Nucleus accumbens (tissue), 56 donors: ENCODE measurements around the gene ITSN1.
A peak's percentile ranks its signal among the peaks of the same experiment; 100 is the strongest.

Experiments
- DNase-seq, 56 donors: peaks; one replicate each; lab custom pipeline; 2025; lab: John Stamatoyannopoulos, UW

The ITSN1 gene

DNA sequence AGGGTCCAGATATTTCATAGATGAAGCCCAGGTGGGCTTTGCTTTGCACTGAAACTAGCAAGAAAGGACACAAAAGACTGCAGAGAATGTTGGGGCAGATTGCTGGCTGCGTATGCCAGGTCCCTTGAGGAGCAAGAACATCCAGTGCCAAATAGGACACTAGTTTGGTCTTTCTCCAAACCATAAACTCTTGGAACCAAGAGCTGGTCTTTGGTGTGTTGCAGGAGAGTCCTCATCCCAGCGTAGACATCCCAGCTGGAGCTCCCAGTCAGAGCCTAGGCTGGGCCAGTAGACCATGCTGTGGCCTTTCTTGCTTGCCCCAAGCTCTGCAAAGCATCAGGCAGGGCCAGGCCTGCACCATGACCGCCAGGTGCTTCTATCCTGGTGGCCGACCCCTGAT is 185.8 kb downstream of the ITSN1 start:
- peak in 1 of 56 donors; percentile 16 for DNase-seq

DNA sequence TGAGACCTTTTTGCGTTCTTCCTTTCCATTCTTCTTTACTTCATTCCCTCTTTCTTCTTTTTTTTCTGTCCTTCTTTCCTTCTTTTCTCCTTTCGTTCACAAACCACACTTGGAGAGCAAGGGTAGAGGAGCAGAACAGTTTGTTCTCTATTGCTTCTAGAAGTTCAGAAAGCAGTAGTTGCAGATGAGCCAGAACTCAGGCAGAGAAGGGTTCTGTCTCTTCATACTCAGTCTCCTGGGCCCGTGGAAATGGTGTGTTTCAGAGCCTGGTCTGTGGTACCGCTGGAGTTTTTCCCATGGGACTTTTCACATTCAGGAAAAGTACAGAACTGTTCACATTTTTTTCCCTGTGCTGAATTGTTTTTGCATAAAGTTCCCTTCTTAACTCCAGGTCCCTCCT is 186.3 kb downstream of the ITSN1 start:
- DNase-seq, result no peak

DNA sequence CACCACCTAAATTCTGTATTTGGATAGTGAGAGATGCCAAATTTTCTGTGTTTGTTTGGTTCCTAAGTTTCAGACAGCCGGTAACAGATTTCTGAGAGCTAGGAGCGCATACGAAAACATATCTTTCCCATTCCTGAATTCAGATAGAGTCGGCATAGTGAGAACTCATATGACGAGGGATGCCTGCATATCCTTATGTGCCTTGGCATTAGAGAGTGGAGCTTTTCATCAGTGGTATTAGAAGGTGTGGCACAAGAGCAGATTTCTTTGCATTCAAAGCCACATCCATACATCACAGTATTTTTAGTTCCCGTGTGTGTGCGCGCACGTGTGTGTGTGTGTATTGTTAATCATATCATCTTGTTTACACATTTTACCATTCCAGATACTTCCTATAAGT is 187.5 kb downstream of the ITSN1 start:
- no peak for DNase-seq

DNA sequence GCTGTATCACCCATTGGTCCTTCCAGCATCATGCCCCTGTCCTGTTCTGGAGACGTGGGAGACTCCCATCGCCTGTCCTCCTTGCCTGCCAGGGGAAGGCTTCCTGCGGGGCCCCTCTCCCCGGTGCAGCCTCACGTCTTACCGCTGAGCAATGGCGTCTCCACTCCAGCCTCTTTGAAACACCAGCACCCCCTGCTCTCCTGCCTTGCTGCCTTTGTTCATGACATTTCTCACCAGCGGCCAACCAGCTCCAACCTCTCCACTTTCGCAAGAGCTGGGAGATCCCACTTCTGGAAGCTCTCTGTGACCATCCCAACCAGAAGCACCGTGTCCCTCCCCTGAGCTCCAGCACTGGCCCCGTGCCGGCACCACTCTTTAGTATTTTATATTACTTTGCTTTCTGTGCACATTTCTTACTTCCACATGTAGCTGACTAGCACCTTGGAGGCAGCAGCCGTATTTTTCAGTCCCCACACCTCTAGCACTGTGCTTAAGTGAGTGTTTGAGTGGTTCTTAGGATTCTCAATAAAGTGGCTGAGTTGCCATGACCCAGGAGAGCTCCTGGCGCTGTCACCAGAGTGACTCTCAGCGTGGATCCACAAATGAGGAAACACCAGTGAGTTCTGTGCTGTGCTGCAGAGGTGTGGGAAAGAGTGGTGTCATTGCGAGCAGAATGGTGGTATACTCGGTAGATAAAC is 189.8 kb downstream of the ITSN1 start:
- no peak for DNase-seq

DNA sequence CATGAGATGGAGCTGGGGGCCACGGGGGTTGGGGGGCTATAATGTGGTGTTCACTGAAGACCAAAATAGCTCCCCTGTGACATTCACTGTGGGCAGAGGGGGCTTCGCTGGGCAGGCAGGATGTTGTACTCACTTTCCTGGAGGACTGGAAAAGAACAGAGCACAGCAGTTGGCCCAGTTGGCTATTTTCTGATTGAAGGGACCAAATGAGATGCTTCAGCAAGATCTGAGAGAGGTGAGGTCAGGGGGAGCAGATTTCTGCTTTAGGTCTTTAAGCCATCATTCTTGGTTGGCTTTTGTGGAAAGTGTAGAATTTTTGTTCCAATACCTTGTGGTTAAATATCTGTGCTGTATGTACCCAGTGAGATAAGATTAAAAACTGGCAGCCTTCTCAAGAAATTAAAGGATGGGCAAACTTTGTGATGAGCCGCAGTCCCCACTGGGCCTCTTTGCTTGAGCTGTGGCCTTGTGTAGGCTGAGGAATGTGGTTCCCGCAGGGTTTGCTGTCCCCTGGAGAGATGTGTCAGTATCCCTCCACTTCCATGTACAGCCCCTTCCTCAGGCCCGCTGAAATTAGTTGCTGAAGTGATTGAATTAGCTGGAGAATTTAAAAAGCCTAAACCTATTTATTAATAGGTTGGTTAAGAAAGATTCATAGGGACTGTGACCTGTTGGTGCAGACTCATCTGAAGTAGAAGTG is 192.7 kb downstream of the ITSN1 start:
- DNase-seq, result no peak

DNA sequence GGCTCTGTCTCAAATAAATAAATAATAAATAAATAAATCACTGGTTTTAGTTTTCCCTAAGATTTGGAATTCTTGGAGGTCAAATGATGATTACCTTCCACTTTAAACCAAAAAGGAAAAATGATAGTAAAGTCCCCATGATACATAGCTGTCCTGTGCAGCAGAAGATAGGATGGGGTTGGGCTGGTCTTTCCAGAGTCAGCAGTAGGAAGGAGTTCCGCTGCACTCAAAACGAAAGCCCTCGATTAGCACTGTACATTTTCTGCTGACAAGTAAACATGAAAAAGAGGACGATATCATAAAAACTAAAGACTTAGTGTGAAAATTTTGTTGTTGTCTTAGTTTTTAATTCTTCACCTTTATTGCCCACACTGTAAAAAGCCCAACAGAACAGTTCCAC is 193.6 kb downstream of the ITSN1 start:
- no peak for DNase-seq

DNA sequence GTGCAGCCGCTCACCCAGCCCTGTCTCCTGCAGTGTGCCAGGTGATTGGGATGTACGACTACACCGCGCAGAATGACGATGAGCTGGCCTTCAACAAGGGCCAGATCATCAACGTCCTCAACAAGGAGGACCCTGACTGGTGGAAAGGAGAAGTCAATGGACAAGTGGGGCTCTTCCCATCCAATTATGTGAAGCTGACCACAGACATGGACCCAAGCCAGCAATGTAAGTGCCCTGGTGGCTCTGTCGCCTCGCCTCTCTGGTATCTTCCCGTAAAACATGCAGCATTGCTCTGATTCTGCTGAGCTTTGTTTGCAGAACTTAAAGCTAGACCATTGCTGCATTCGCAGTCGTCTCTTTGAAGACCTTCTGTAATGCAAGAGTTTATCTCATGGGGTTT is 194.1 kb downstream of the ITSN1 start:
- DNase-seq, result no peak

DNA sequence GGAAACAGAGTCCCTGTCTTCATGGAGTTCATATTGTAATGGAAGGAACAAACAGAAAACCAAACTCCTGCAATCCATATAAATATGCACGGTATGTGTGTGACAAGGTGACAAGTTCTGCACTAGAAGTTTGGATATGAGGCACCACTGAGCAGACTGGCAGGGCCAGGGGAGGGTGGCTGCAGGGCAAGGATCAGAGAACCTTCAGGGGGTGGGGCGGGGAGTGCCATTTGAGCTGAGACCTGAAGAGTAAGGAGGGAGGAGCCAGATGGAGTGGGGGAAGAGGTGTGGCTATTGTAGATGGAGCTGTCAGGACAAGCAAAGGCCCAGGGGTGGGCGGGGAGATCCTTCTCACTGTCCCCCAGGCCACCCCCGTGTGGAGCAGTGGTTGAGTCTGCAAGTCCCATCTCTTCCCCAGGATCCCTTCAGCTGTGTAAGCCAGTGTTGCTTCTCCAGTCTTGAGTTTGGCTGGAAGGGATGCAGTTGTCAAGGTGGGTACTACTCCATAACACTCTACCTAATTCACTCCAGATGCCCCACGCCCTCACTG is 196.9 kb downstream of the ITSN1 start:
- DNase-seq, result no peak

DNA sequence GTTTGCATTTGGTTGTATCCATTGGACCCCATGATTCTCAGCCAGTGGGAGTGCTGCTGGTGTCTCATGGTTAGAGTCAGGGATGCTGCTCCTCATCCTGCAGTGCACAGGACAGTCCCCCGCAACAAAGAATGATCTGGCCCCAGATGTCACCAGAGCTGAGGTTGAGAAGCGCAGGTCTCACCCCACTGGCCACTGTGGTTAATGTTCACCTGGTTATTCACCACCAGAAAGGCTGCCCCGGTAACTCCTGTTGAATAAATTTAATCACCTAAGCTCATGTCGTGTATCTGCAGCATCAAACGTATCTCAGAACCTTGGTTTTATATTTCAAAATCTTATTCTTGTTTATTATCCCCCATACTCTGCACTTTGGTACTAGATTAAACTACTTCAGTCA is 197.5 kb downstream of the ITSN1 start:
- DNase-seq, result no peak

DNA sequence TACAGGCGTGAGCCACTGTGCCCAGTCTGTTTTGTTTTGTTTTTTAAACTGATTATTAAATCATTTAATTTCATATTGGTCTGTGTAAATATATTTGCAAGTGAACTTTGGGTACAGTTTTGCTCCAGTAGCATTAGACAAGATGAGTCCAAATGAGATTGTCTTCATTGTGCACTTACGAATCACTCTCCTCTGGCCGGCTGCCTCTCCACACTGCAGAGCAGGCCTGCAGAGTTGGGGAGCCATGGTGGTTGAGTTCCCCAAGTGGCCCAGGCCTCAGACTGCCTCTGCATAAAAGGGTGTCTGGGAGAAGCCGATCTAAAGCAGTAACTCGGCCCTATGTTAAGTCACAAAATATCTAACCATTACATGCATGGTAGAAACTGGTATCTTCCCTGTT is 198.5 kb downstream of the ITSN1 start:
- no peak for DNase-seq

DNA sequence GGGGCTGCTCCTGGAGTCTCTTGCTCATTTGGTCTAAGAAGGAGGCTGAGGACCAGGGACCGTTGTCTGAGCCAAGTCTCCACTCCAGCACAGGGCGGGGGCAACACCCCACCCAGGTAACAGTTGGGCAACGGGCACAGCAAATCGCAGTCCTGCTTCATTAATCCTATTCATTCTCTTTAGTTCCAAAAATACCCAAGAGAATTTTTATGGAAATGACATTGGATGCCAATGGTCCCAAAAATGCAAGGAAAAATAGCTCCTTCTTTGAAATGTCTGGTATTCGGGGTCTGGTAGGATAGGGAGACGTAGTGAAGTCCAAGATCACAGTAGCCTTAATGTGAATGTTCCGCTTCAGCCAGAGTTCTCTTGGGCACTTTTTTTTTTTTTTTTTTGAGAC is 199.3 kb downstream of the ITSN1 start:
- no peak for DNase-seq

DNA sequence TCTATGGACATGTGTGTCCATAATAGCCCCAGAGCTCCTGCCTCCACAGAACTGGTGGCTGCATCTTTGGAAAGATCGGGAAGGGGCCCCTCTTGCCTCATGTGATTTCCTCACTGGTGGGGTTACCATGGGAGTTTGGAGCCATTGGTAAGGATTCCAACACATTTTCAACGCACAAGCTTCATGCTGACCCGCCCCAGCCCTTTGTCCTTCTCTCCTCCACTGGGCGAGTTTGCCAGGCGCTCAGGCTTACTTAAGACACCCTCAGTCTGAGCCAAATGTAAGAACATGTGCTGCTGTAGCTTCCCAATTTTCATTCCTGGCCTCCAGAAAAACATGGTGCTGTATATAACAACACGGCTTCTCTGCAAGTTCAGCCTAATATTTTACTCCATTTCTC is 200.9 kb downstream of the ITSN1 start:
- DNase-seq, result peak in 1 of 56 donors; percentile 22

DNA sequence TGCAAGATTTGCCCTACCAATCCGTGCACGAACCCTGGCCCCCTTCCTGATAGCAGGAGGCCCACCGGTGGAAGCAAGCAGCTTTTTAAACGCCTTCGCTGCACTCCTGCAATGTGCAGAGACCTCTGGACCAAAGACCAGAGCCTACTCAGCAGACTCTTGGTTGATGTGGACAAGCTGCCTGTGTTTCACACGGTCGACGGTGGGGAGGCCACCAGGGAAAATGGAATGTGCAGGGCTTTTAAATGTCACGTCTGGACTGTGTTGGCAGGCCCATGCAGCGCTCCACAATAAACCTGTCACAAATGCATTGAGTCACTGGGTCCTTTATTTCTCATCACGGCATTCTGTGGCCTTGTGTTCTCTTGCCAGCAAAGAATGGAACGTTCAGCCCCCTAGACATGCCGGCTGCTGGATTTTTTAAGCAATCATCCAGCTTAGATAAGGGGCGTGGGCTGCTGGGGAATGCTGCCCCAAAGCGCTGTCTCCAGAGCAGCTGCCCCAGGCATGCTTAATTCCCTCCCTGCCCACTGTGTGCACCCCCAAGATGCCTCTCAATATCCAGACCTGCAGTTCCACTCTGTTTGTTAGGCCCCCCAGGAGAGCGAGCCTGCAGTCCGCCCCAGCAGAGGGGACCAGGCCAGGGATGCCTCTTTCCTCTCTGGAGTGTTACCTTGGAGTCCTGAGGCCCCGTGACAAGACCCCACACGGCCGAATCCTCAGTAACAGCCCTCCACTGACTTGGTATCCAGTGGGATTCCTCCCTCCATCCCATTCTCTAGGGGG is 202.0 kb downstream of the ITSN1 start:
- DNase-seq, result peak in 1 of 56 donors; percentile 15

DNA sequence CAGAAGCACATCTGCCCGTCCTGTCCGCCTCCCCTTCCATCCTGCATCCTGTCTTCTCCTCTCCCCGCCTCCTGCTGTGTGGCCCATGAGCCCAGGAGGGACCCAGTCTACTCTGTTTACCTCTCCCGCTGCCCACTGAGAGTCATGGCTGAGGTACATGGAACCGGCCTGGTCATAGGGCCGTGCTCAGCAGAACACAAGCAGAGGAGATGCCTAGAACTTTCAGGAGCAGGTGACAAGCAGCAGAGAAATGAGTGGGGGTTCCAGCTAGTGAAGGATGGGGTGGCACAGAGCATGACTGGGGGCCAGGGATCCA is 202.5 kb downstream of the ITSN1 start:
- DNase-seq, result no peak

DNA sequence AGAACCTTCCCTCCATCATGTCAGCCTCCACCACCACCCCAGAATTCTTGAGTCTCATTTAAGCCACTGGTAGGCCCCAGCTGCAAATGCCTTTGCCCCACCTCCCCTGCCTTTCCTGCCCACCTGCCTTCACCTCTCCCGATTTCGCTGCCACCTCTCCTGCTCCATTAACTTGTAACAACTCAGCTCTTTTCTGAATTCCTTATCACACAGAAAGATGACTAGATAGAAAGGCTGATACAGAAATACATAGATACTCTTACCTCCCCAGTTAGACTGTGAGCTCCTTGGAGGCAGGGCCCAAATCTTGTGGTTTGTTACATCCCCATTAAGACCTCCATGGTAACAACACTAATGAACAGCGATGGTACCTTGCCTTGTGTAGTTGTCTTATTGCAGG is 203.8 kb downstream of the ITSN1 start:
- DNase-seq, result no peak

DNA sequence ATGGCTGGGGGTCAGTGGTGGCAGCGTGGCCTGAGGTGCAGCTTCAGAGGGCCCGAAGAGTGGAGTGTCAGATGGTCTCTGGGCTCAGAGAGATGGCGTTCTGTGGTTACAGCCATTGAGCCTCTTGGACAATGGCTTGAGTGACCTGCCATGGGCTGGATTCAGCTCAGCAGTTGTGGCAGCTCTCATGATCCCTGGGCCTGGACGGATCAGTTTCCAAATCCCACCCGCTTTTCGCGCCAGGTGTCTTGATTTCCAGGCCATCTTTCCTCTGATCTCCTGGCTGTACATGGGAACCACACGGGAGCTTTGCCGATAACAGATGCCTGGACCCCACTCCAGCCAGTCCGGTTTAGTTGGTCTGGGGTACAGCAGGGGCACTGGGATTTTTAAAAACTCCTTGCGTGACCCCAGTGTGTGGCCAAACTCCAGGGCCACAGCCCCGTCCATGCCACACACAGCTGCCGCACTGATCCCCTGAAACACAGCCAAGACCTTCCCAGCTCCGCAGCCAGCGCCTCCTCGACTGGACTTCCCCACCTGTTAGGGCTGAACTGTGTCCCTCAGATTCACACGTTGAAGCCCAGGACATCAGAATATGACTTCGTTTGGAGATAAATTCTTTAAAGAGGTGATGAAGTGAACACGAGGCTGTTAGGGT is 205.4 kb downstream of the ITSN1 start:
- DNase-seq, result no peak

DNA sequence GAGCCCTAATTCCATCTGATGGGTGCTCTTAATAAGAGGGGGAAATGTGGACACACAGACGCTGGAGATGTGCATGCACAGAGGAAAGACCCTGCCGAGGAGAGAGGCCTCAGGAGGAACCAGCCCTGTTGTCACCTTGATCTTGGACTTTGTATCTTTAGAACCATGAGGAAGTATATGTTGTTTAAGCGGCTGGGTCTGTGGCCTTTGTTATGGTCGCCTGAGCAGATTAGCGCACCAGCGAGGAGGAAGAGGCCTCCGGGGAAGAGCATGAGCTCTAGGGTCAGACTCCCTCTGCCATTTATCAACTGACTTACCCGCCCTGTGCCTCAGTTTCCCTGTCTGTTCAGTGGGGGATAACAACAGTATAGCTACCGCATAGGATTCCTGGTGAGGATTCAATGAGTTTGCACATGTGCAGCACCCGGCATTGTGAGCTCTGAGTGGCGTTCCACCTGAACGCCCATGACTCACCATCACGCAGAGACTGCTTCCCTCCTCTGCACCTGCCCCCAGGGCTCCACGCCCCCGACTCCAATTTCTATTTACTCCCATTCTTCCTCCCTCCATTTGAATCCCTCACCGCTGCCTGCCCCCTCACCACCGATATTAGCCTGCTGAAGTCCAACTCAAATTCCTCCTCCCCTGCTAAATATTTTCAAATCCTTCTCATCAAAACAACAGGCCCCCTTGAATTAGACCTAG is 206.1 kb downstream of the ITSN1 start:
- peak in 20 of 56 donors; percentile 5 to 59 (median 28) for DNase-seq

DNA sequence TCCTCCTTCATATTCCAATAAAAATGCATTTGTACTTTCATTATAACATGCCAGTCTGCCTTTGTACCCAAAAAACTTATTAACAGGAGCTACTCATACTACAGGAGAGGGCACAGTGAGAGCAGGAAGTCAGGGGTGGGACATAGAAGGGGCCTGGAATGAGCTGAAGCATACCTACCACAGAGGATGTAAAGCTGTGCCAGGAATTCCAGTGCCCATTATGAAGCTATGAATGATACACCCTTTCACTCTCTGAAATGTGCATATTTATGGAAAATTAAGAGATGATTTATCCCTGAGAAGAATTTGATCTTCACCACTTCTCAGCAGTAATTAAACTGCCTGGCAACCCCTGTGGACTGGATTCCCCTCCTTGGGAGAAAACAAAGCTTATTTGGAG is 207.5 kb downstream of the ITSN1 start:
- DNase-seq, result no peak

DNA sequence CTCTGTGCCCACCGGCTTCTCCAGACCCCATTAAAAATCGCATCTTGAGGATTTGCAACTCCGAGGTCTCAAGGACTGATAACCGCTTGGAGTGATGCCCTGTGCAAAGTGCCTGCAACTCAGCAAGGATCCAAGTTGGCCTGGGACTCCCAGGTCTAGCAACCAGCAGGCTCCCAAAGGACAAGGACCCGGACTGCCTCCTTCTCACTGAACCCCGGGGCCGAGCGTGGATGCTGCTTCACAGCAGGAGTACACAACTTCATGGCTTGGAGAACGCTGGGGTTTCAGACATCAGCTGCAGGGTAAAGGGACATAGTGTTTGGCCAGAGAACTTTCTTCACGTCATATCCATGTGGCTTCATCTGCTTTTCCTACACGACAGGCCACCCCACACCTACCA is 208.1 kb downstream of the ITSN1 start:
- DNase-seq, result no peak

DNA sequence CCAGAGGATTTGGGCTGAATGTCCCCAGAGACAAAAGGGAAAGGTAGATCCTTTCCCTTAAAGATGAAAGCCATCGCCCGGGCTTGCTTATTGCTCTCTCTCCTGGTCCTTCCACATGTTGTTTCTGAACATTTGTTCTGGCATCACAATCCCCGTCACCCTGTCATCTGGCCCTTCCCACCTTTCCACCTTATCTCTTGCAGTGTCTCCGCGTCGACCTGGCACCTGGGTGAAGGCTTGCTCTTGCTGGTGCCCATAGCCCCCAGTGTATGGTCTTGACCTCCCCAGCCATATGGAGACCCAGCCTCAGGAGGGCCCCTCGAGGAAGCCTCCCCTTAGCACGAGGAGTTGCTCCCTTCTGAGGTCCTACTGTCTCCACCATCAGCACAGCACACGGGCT is 208.7 kb downstream of the ITSN1 start:
- DNase-seq, result no peak
